Measurements from ENCODE around the gene GBE1.

- no peak for TF ChIP-seq POLR2A (IDR thresholded peaks at IDR 0.05)
- TF ChIP-seq CTCF (IDR thresholded peaks at IDR 0.05) = no peak
- no peak for TF ChIP-seq EP300 (IDR thresholded peaks at IDR 0.05)
Measured at GRCh38 chr3:81740731-81741130, 20.7 kb downstream of the GBE1 start.

Measured in sigmoid colon (tissue), 4 donors.